WTC11 (cell line): Measurements from ENCODE around the gene TOMM40L. TPM values are rescaled to one million over a fixed set of nuclear protein-coding genes. Genes with fewer than 3 reads are reported as not detected.

ENCODE experiments used
- ATAC-seq: fragments of 200-7000 bp; cut with Tn5 transposase; 2 replicates; pipeline ENCODE4 v1.10.0; 2021; ENCODE audit warnings: mild to moderate bottlenecking, moderate library complexity
- CTCF ChIA-PET: fragments of 300-600 bp; sonication (Branson Sonifier 250); formaldehyde crosslinking; loops from one replicate; lab custom pipeline; 2021; ENCODE audit warnings: antibody characterized with exemption; lab: Charles Lee
- POLR2A ChIA-PET: fragments of 350-600 bp; sonication (Branson Sonifier 250); formaldehyde crosslinking; loops from one replicate; lab custom pipeline; 2021; ENCODE audit warnings: antibody characterized with exemption; lab: Charles Lee
- DNase-seq: peaks from one replicate; pipeline ENCODE4 v3.0.0; 2021; ENCODE audit warnings: low spot score
- H3K27ac Mint-ChIP-seq: 2 replicates; pipeline ENCODE4 v1.8.0; 2021; ENCODE audit warnings: mixed read lengths
- H3K27me3 Mint-ChIP-seq: 2 replicates; pipeline ENCODE4 v1.8.0; 2021; ENCODE audit warnings: low read depth, mild to moderate bottlenecking, moderate library complexity, mixed read lengths
- H3K36me3 Mint-ChIP-seq: 2 replicates; pipeline ENCODE4 v1.8.0; 2021; ENCODE audit warnings: mixed read lengths
- H3K4me1 Mint-ChIP-seq: 2 replicates; pipeline ENCODE4 v1.8.0; 2022; ENCODE audit warnings: mixed read lengths
- H3K4me3 Mint-ChIP-seq: 2 replicates; pipeline ENCODE4 v1.8.0; 2021; ENCODE audit warnings: mild to moderate bottlenecking, moderate library complexity, mixed read lengths
- H3K9me3 Mint-ChIP-seq: 2 replicates; pipeline ENCODE4 v1.8.0; 2021; ENCODE audit warnings: mixed read lengths
- ATF6 ChIP-seq: sonication (generic); formaldehyde crosslinking; IDR thresholded peaks from 2 replicates; pipeline ENCODE4 v1.8.1; 2023; ENCODE audit warnings: mild to moderate bottlenecking, missing genetic modification reagents
- CBFB ChIP-seq: sonication (generic); formaldehyde crosslinking; IDR thresholded peaks from 2 replicates; pipeline ENCODE4 v1.8.1; 2022; ENCODE audit warnings: mild to moderate bottlenecking, low read depth, missing genetic modification reagents
- FOXK1 ChIP-seq: sonication (generic); formaldehyde crosslinking; IDR thresholded peaks from 2 replicates; pipeline ENCODE4 v1.8.0; 2022; ENCODE audit warnings: mild to moderate bottlenecking, moderate library complexity, missing genetic modification reagents
- FOXP1 ChIP-seq: sonication (generic); formaldehyde crosslinking; IDR thresholded peaks from 2 replicates; pipeline ENCODE4 v1.8.0; 2022; ENCODE audit warnings: missing genetic modification reagents, mild to moderate bottlenecking, moderate library complexity, borderline replicate concordance
- GTF2I ChIP-seq: fragments of 250-450 bp; sonication (Bioruptor Pico); conservative IDR thresholded peaks from 2 replicates; pipeline ENCODE4 v1.4.0; 2021; ENCODE audit warnings: mild to moderate bottlenecking
- IRF1 ChIP-seq: sonication (generic); formaldehyde crosslinking; IDR thresholded peaks from 2 replicates; pipeline ENCODE4 v1.8.0; 2023; ENCODE audit warnings: missing genetic modification reagents
- JAZF1 ChIP-seq: fragments of 250-450 bp; sonication (Bioruptor Pico); IDR thresholded peaks from 2 replicates; pipeline ENCODE4 v1.9.0; 2021; ENCODE audit warnings: moderate library complexity, mild to moderate bottlenecking, inconsistent platforms
- MAX ChIP-seq: sonication (generic); formaldehyde crosslinking; IDR thresholded peaks from 2 replicates; pipeline ENCODE4 v1.8.0; 2022; ENCODE audit warnings: mild to moderate bottlenecking, missing genetic modification reagents
- NFE2L1 ChIP-seq: sonication (generic); formaldehyde crosslinking; IDR thresholded peaks from 2 replicates; pipeline ENCODE4 v1.8.1; 2023; ENCODE audit warnings: missing genetic modification reagents
- NFYB ChIP-seq: sonication (generic); formaldehyde crosslinking; conservative IDR thresholded peaks from 2 replicates; pipeline ENCODE4 v1.8.0; 2022; ENCODE audit warnings: low read depth, missing genetic modification reagents
- NR1H2 ChIP-seq: sonication (generic); formaldehyde crosslinking; IDR thresholded peaks from 2 replicates; pipeline ENCODE4 v1.9.0; 2021; ENCODE audit warnings: mild to moderate bottlenecking, moderate library complexity, missing genetic modification reagents
- SOX15 ChIP-seq: fragments of 250-450 bp; sonication (Bioruptor Pico); IDR thresholded peaks from 2 replicates; pipeline ENCODE4 v1.9.0; 2021; ENCODE audit warnings: mild to moderate bottlenecking
- ZMAT4 ChIP-seq: fragments of 250-450 bp; sonication (Bioruptor Pico); IDR thresholded peaks from 2 replicates; pipeline ENCODE4 v1.9.0; 2021; ENCODE audit warnings: mild to moderate bottlenecking
- ZNF425 ChIP-seq: fragments of 250-450 bp; sonication (Bioruptor Pico); conservative IDR thresholded peaks from 2 replicates; pipeline ENCODE4 v1.9.0; 2021; ENCODE audit warnings: mild to moderate bottlenecking
- ZNF512 ChIP-seq: sonication (generic); formaldehyde crosslinking; IDR thresholded peaks from 2 replicates; pipeline ENCODE4 v1.8.1; 2022; ENCODE audit warnings: missing genetic modification reagents, borderline replicate concordance
- ZNF532 ChIP-seq: fragments of 250-450 bp; sonication (Bioruptor Pico); IDR thresholded peaks from 2 replicates; pipeline ENCODE4 v1.9.0; 2021; ENCODE audit warnings: mild to moderate bottlenecking, borderline replicate concordance
- ZNF671 ChIP-seq: fragments of 250-450 bp; sonication (Bioruptor Pico); IDR thresholded peaks from 2 replicates; pipeline ENCODE4 v1.8.0; 2021; ENCODE audit warnings: mild to moderate bottlenecking
- total RNA-seq: library from RNA; stranded (reverse); gene quantifications from 3 replicates; pipeline ENCODE4 v1.2.3, GENCODE V29; 2021

TOMM40L gene
- total RNA-seq, 1 experiment from 2014 or later = 16.9 TPM

- Mint-ChIP-seq H3K4me1 (peaks cover 21% of the 10 kb centered on the region), H3K9me3 (no peaks in the 10 kb centered on the region), H3K4me3 (no peak overlapping the region), H3K27me3 (no peaks in the 10 kb centered on the region; the same call in 1 of the 2 replicates), H3K27ac (0 out of 2 replicates have a peak overlapping the region, but pooled peaks have one; percentile 35), H3K36me3 (peaks cover 48% of the 10 kb centered on the region)
- CTCF ChIA-PET = interaction anchor here (0.7 to 1.6 kb wide), 4 partner anchors 8 to 100 kb away, joined by 3 to 5 read pairs (median 4); partner anchors contain the start of genes PCP4L1 and TOMM40L
- TF ChIP-seq NFE2L1 (CRISPR knock-in tag) (no peak), NFYB (CRISPR knock-in tag) (no peak), CBFB (no peak), JAZF1 (no peak), SOX15 (CRISPR knock-in tag) (no peak), ZNF425 (CRISPR knock-in tag) (no peak), ATF6 (CRISPR knock-in tag) (no peak), IRF1 (CRISPR knock-in tag) (no peak), GTF2I (CRISPR knock-in tag) (no peak), ZNF512 (CRISPR knock-in tag) (no peak), NR1H2 (CRISPR knock-in tag) (no peak), FOXP1 (CRISPR knock-in tag) (no peak), ZNF671 (CRISPR knock-in tag) (no peak), ZMAT4 (CRISPR knock-in tag) (no peak), ZNF532 (no peak), MAX (no peak), FOXK1 (no peak)
- ATAC-seq = no peak
- POLR2A ChIA-PET = interaction anchor here (1.1 kb wide), 1 partner anchor 19 kb away, joined by 5 read pairs; the partner anchor contains the start of gene TOMM40L
- DNase-seq = no peak
These were observed 19.3 kb upstream of the TOMM40L start for GRCh38 chr1:161206411-161207140.
